Endothelial cell of umbilical vein (primary cell): ENCODE measurements around the gene SSR4.
"Not testable (repeated sequence)": the region's sequence is repeated elsewhere in the genome, so short reads cannot be mapped to it uniquely, and the experiment has no call there.

Experiments used
- CTCF ChIP-seq, 2 donors: IDR thresholded peaks; 1 replicate in 1 of 2; 2 replicates in 1 of 2; pipeline ENCODE4 v1.5.1; 2011; ENCODE audit warnings: low read length in 2 of 2, mild to moderate bottlenecking in 2 of 2, moderate library complexity in 2 of 2, control low read depth in 1 of 2, inconsistent platforms in 1 of 2, low read depth in 1 of 2; ENCODE audit not compliant: insufficient read depth in 1 of 2; ENCODE audit errors: extremely low read depth in 1 of 2
- EZH2 ChIP-seq: IDR thresholded peaks from 2 replicates; pipeline ENCODE4 v1.6.1; 2012; ENCODE audit warnings: borderline replicate concordance, low read depth, mild to moderate bottlenecking, moderate library complexity, low read length, inconsistent platforms; ENCODE audit not compliant: severe bottlenecking
- JUN ChIP-seq: IDR thresholded peaks from 2 replicates; pipeline ENCODE4 v1.6.1; 2011; ENCODE audit warnings: borderline replicate concordance, low read depth; ENCODE audit not compliant: insufficient read length, insufficient read depth
- MAX ChIP-seq: IDR thresholded peaks from 2 replicates; pipeline ENCODE4 v1.6.1; 2011; ENCODE audit not compliant: insufficient read depth, insufficient read length
- POLR2A ChIP-seq: IDR thresholded peaks from 2 replicates; pipeline ENCODE4 v1.6.1; 2012; ENCODE audit warnings: low read depth, mild to moderate bottlenecking, control low read depth, low read length
- POLR2AphosphoS5 ChIP-seq: IDR thresholded peaks from 2 replicates; pipeline ENCODE4 v1.6.1; 2012; ENCODE audit warnings: low read depth, mild to moderate bottlenecking, control low read depth, low read length, moderate library complexity; ENCODE audit not compliant: insufficient read depth

- TF ChIP-seq CTCF (IDR thresholded peaks at IDR 0.05; ENCODE audit: extremely low read depth in 1 of 2, insufficient read depth in 1 of 2, low read depth in 1 of 2, low read length in 2 of 2); POLR2A; POLR2AphosphoS5; JUN; MAX; EZH2: not testable (repeated sequence)
These were observed 47.5 kb upstream of the SSR4 start for GRCh38 chrX:153746991-153747390.
